ENCODE results near the gene TGIF2.

GRCh38 chr20:36582322-36582721 is 8.9 kb downstream of the TGIF2 start:
- TF ChIP-seq EZH2 (IDR thresholded peaks at IDR 0.05; ENCODE audit: insufficient read depth, poor library complexity, severe bottlenecking): no peak
- TF ChIP-seq EZH2phosphoT487 (IDR thresholded peaks at IDR 0.05; ENCODE audit: insufficient read depth, low read depth): no peak

Measured in GM23248 (cell line).